ENCODE measurements around the gene SH3RF1. TPM values are rescaled to one million over a fixed set of nuclear protein-coding genes. Genes with fewer than 3 reads are reported as not detected.

SH3RF1 gene
- total RNA-seq, 1 experiment from 2014 or later, result 59.5 TPM

GRCh38 chr4:169052594-169052945 lies 218.2 kb downstream of the SH3RF1 start (continued):
- no peak for TF ChIP-seq MAX (IDR thresholded peaks at IDR 0.05)
- no peak for TF ChIP-seq CTCF (IDR thresholded peaks at IDR 0.05 in 2 of 3, conservative IDR thresholded peaks at IDR 0.05 in 1 of 3; ENCODE audit: borderline replicate concordance in 1 of 3, insufficient read depth in 1 of 3, low read depth in 2 of 3, low read length in 2 of 3)
- no peak for TF ChIP-seq JUND (IDR thresholded peaks at IDR 0.05)
- no peak for TF ChIP-seq ZNF274 (IDR thresholded peaks at IDR 0.05; ENCODE audit: low read depth, low read length)
- no peak for TF ChIP-seq ZFX (IDR thresholded peaks at IDR 0.05)

- no peak overlapping the region for H3K4me3 ChIP-seq (replicated peaks in 1 of 2; ENCODE audit: low read depth in 1 of 2, low read length in 2 of 2)
- ChIA-PET RAD21 (ENCODE audit: low non-redundant PET in 1 of 2, low total read pairs in 2 of 2, uncharacterized antibody in 2 of 2, unreplicated experiment in 2 of 2) (no interaction called here), POLR2A (no interaction called here), CTCF (no interaction called here)
- H2AFZ ChIP-seq (ENCODE audit: low read depth, low read length, poor library complexity, severe bottlenecking), result no peak overlapping the region
- H3K4me2 ChIP-seq (ENCODE audit: low read length), result no peak overlapping the region
- no peaks in the 10 kb centered on the region for H3K27me3 ChIP-seq (ENCODE audit: insufficient read depth, low read length)
- intact Hi-C loops (cut with micrococcal nuclease), result no loop called here
- no peak overlapping the region for H3K9ac ChIP-seq (ENCODE audit: low read length)
- H3K9me3 ChIP-seq (ENCODE audit: control insufficient read depth in 1 of 2, insufficient read depth in 1 of 2, low read depth in 1 of 2, low read length in 2 of 2), result no peaks in the 10 kb centered on the region
- no peak for ATAC-seq
- no peaks in the 10 kb centered on the region for H3K4me1 ChIP-seq (ENCODE audit: control insufficient read depth in 1 of 2, insufficient read depth in 2 of 2, low read length in 2 of 2)
- H4K20me1 ChIP-seq (ENCODE audit: insufficient read depth), result no peaks in the 10 kb centered on the region
- no peaks in the 10 kb centered on the region for H3K79me2 ChIP-seq (ENCODE audit: insufficient read depth, low read length)
- BruUV-seq (replicated peaks), result no TSS peak
- no peak for DNase-seq (ENCODE audit: low read depth, low spot score)
- no peak overlapping the region for H3K27ac ChIP-seq (ENCODE audit: low read depth, low read length)
- no peaks in the 10 kb centered on the region for H3K36me3 ChIP-seq (ENCODE audit: control insufficient read depth in 1 of 2, insufficient read depth in 2 of 2, low read length in 2 of 2)
- H3K9me2 ChIP-seq (ENCODE audit: insufficient read depth), result no peaks in the 10 kb centered on the region
- TF ChIP-seq MAX (IDR thresholded peaks at IDR 0.05) (no peak), CEBPB (IDR thresholded peaks at IDR 0.05; ENCODE audit: low read depth) (no peak), ZFX (IDR thresholded peaks at IDR 0.05) (no peak), REST (IDR thresholded peaks at IDR 0.05; ENCODE audit: low read depth) (no peak), TCF7L2 (IDR thresholded peaks at IDR 0.05; ENCODE audit: borderline replicate concordance, extremely low read depth, insufficient read depth, insufficient read length) (no peak), FOSL1 (IDR thresholded peaks at IDR 0.05; ENCODE audit: low read depth) (no peak), EZH2phosphoT487 (IDR thresholded peaks at IDR 0.05; ENCODE audit: borderline replicate concordance) (no peak), POLR2AphosphoS5 (IDR thresholded peaks at IDR 0.05; ENCODE audit: low read depth, low read length) (no peak), SIN3A (IDR thresholded peaks at IDR 0.05; ENCODE audit: low read depth) (no peak), POLR2A (IDR thresholded peaks at IDR 0.05; ENCODE audit: borderline replicate concordance, extremely low read depth, insufficient read depth, insufficient read length) (no peak), EZH2 (IDR thresholded peaks at IDR 0.05) (no peak), ATF3 (IDR thresholded peaks at IDR 0.05) (no peak), RAD21 (IDR thresholded peaks at IDR 0.05; ENCODE audit: low read depth) (no peak), ZBTB33 (IDR thresholded peaks at IDR 0.05; ENCODE audit: extremely low read depth, insufficient replicate concordance, low read length) (no peak)
Measured at GRCh38 chr4:169051761-169052593, 218.8 kb downstream of the SH3RF1 start.
